IMR-90 (cell line): Measurements from ENCODE around the gene PODXL2. TPM values are rescaled to one million over a fixed set of nuclear protein-coding genes. Genes with fewer than 3 reads are reported as not detected.

Experiments
- ATAC-seq: fragments of 200-7000 bp; cut with Tn5 transposase; 2 replicates; pipeline ENCODE4 v1.9.1; 2020; ENCODE audit warnings: low read depth, mild to moderate bottlenecking, moderate library complexity
- BruUV-seq: library from RNA; stranded (reverse); fragments of 400-500 nt; replicated peaks from 2 replicates; lab custom pipeline; 2021; lab: Mats Ljungman, UMichigan
- CTCF ChIA-PET: fragments of 300-600 bp; formaldehyde crosslinking; extraction: SDS; loops from one replicate; lab custom pipeline; 2021; ENCODE audit warnings: antibody characterized with exemption; lab: Yijun Ruan, JAX
- POLR2A ChIA-PET: fragments of 300-600 bp; sonication (Branson Sonifier 250); formaldehyde crosslinking; loops from one replicate; lab custom pipeline; 2022; ENCODE audit warnings: antibody characterized with exemption; ENCODE audit not compliant: unreplicated experiment; lab: Charles Lee
- DNase-seq: peaks from one replicate; pipeline ENCODE4 v3.0.0; 2013
- H2AFZ ChIP-seq: replicated peaks from 2 replicates; pipeline ENCODE3; 2013; ENCODE audit warnings: low read length, mild to moderate bottlenecking; ENCODE audit not compliant: poor library complexity
- H2AK5ac ChIP-seq: 2 replicates; pipeline ENCODE4 v1.6.1; 2013; ENCODE audit warnings: low read depth, low read length, inconsistent platforms
- H2AK9ac ChIP-seq: replicated peaks from 2 replicates; pipeline ENCODE3; 2013; ENCODE audit warnings: mild to moderate bottlenecking, low read depth, low read length, moderate library complexity; ENCODE audit not compliant: poor library complexity
- H2BK120ac ChIP-seq: 2 replicates; pipeline ENCODE4 v1.6.1; 2013; ENCODE audit warnings: low read depth, low read length, inconsistent platforms
- H2BK15ac ChIP-seq: 3 replicates; pipeline ENCODE4 v1.6.1; 2013; ENCODE audit warnings: low read depth, low read length, inconsistent platforms
- H2BK20ac ChIP-seq: 2 replicates; pipeline ENCODE4 v1.6.1; 2013; ENCODE audit warnings: low read depth, mild to moderate bottlenecking, inconsistent platforms, low read length, moderate library complexity
- H2BK5ac ChIP-seq: 2 replicates; pipeline ENCODE4 v1.6.1; 2013; ENCODE audit warnings: mild to moderate bottlenecking, low read depth, low read length, inconsistent platforms; ENCODE audit not compliant: poor library complexity, severe bottlenecking
- H3K14ac ChIP-seq: replicated peaks from 2 replicates; pipeline ENCODE4 v1.6.1; 2013; ENCODE audit warnings: low read depth, low read length, inconsistent platforms
- H3K18ac ChIP-seq: 2 replicates; pipeline ENCODE4 v1.6.1; 2013; ENCODE audit warnings: low read depth, low read length, control low read depth
- H3K23ac ChIP-seq: 2 replicates; pipeline ENCODE4 v1.6.1; 2013; ENCODE audit warnings: low read depth, low read length, inconsistent platforms
- H3K27ac ChIP-seq: 2 replicates; pipeline ENCODE4 v1.5.1; 2013; ENCODE audit warnings: mild to moderate bottlenecking, control low read depth, low read length; ENCODE audit not compliant: insufficient read depth
- H3K27me3 ChIP-seq: 2 replicates; pipeline ENCODE4 v1.6.1; 2013; ENCODE audit warnings: low read length; ENCODE audit not compliant: control insufficient read depth, insufficient read depth
- H3K36me3 ChIP-seq: 2 replicates; pipeline ENCODE4 v1.6.1; 2013; ENCODE audit warnings: low read length, mixed read lengths; ENCODE audit not compliant: control insufficient read depth, insufficient read depth
- H3K4ac ChIP-seq: 2 replicates; pipeline ENCODE4 v1.6.1; 2013; ENCODE audit warnings: low read depth, low read length, inconsistent platforms
- H3K4me1 ChIP-seq: 2 replicates; pipeline ENCODE4 v1.6.1; 2013; ENCODE audit warnings: low read length, mixed read lengths; ENCODE audit not compliant: control insufficient read depth, insufficient read depth
- H3K4me2 ChIP-seq: 2 replicates; pipeline ENCODE4 v1.6.1; 2013; ENCODE audit warnings: low read depth, mild to moderate bottlenecking, control low read depth, low read length, moderate library complexity
- H3K4me3 ChIP-seq: 2 replicates; pipeline ENCODE4 v1.5.1; 2013; ENCODE audit warnings: low read depth, mild to moderate bottlenecking, control low read depth, low read length, moderate library complexity; ENCODE audit not compliant: insufficient read depth
- H3K56ac ChIP-seq: 2 replicates; pipeline ENCODE4 v1.6.1; 2013; ENCODE audit warnings: low read length, inconsistent platforms; ENCODE audit not compliant: insufficient read depth; ENCODE audit errors: extremely low read depth
- H3K79me1 ChIP-seq, 2 experiments: 2 replicates each; pipeline ENCODE4 v1.6.1; 2013; ENCODE audit warnings: low read length in 2 of 2, inconsistent platforms in 1 of 2, low read depth in 1 of 2
- H3K9ac ChIP-seq: 2 replicates; pipeline ENCODE4 v1.6.1; 2013; ENCODE audit warnings: low read depth, low read length, control low read depth
- H3K9me1 ChIP-seq: 2 replicates; pipeline ENCODE4 v1.6.1; 2013; ENCODE audit warnings: low read length, inconsistent platforms; ENCODE audit not compliant: insufficient read depth
- H3K9me3 ChIP-seq: 2 replicates; pipeline ENCODE4 v1.6.1; 2013; ENCODE audit warnings: low read length; ENCODE audit not compliant: control insufficient read depth, insufficient read depth
- H4K20me1 ChIP-seq: 2 replicates; pipeline ENCODE4 v1.6.1; 2013; ENCODE audit warnings: low read length, inconsistent platforms; ENCODE audit not compliant: insufficient read depth
- H4K5ac ChIP-seq: 2 replicates; pipeline ENCODE4 v1.6.1; 2013; ENCODE audit warnings: mild to moderate bottlenecking, low read depth, low read length, control low read depth
- H4K8ac ChIP-seq, 2 experiments: 2 replicates each; pipeline ENCODE4 v1.6.1; 2013; ENCODE audit warnings: low read depth in 2 of 2, low read length in 2 of 2, control low read depth in 1 of 2, inconsistent platforms in 1 of 2
- H4K91ac ChIP-seq: 2 replicates; pipeline ENCODE4 v1.6.1; 2013; ENCODE audit warnings: low read depth, low read length, inconsistent platforms; ENCODE audit not compliant: insufficient read depth
- BHLHE40 ChIP-seq: fragments of 150-350 bp; IDR thresholded peaks from 2 replicates; pipeline ENCODE4 v1.6.1; 2016; ENCODE audit warnings: mild to moderate bottlenecking, low read depth, low read length
- CEBPB ChIP-seq: IDR thresholded peaks from 2 replicates; pipeline ENCODE4 v1.6.1; 2012; ENCODE audit warnings: low read depth, low read length, improper control_type of control experiment
- CHD1 ChIP-seq: IDR thresholded peaks from 2 replicates; pipeline ENCODE4 v1.6.1; 2012; ENCODE audit warnings: low read depth, low read length, improper control_type of control experiment
- FOS ChIP-seq: fragments of 150-350 bp; IDR thresholded peaks from 2 replicates; pipeline ENCODE4 v1.6.1; 2016; ENCODE audit warnings: low read depth, low read length
- MAFK ChIP-seq: IDR thresholded peaks from 2 replicates; pipeline ENCODE4 v1.6.1; 2012; ENCODE audit warnings: low read depth, low read length, improper control_type of control experiment
- MAZ ChIP-seq: IDR thresholded peaks from 2 replicates; pipeline ENCODE4 v1.6.1; 2012; ENCODE audit warnings: low read depth, mild to moderate bottlenecking, low read length, improper control_type of control experiment, moderate library complexity, borderline replicate concordance
- MXI1 ChIP-seq: IDR thresholded peaks from 2 replicates; pipeline ENCODE4 v1.6.1; 2012; ENCODE audit warnings: low read depth, mild to moderate bottlenecking, low read length, moderate library complexity, borderline replicate concordance
- NFE2L2 ChIP-seq: fragments of 150-350 bp; IDR thresholded peaks from 2 replicates; pipeline ENCODE4 v1.6.1; 2016; ENCODE audit warnings: low read depth, mild to moderate bottlenecking, low read length
- RAD21 ChIP-seq: IDR thresholded peaks from 2 replicates; pipeline ENCODE4 v1.6.1; 2012; ENCODE audit warnings: low read length, improper control_type of control experiment
- RFX5 ChIP-seq: IDR thresholded peaks from 2 replicates; pipeline ENCODE4 v1.8.0; 2012; ENCODE audit warnings: low read depth, mild to moderate bottlenecking, low read length, moderate library complexity
- WGBS, 2 experiments: methylation state at CpG; one replicate each; pipeline versions ENCODE4 v1.1.5 to v1.1.7; 2013; ENCODE audit warnings: missing lambda C conversion rate in 2 of 2; ENCODE audit not compliant: insufficient read length in 1 of 2; ENCODE audit errors: extremely low coverage in 2 of 2; 5-methylcytosine and 5-hydroxymethylcytosine counted together
- dilution Hi-C: fragments of 300-500 bp; cut with HindIII; formaldehyde crosslinking; loops from one replicate; pipeline ENCODE4 v1.14.3; 2018; ENCODE audit warnings: low sequenced_read_pairs; ENCODE audit not compliant: unreplicated experiment
- in situ Hi-C: fragments of 300-500 bp; cut with MboI; formaldehyde crosslinking; loops from 3 replicates; pipeline ENCODE4 v1.14.3; 2019; ENCODE audit warnings: low sequenced_read_pairs, inconsistent platforms, mixed read lengths
- intact Hi-C: fragments of 100-400 bp; cut with micrococcal nuclease; formaldehyde crosslinking; loops from 2 replicates; pipeline ENCODE4 v1.10.0; 2022
- polyA plus RNA-seq, 3 experiments: library from polyadenylated mRNA; depleted of rRNA; stranded (reverse); fragments of >200 nt; gene quantifications; 2 replicates each; pipeline ENCODE4 v1.2.3, GENCODE V29; 2012; ENCODE audit warnings: low replicate concordance in 1 of 3
- total RNA-seq: library from RNA; depleted of rRNA; stranded (reverse); fragments of >200 nt; gene quantifications from 2 replicates; pipeline ENCODE4 v1.2.3, GENCODE V29; 2012
- TF ChIP-seq, protein P1 (sequence below): fragments of 150-350 bp; IDR thresholded peaks from 2 replicates; pipeline ENCODE4 v1.6.1; 2016; ENCODE audit warnings: low read depth, mild to moderate bottlenecking, low read length, moderate library complexity, borderline replicate concordance
- TF ChIP-seq, protein P2 (sequence below): fragments of 150-350 bp; IDR thresholded peaks from 2 replicates; pipeline ENCODE4 v1.6.1; 2017; ENCODE audit warnings: mild to moderate bottlenecking, antibody characterized with exemption, low read length, low read depth

PODXL2 gene
- total and polyA plus RNA-seq, 2 of the 4 experiments (the other 2 are of a cell fraction), result 1.6 to 5.4 TPM

GRCh38 chr3:127660621-127661251, 31.8 kb downstream of the PODXL2 start:
- H4K5ac ChIP-seq, result no peak overlapping the region
- H3K27me3 ChIP-seq, result peaks cover 3% of the 10 kb centered on the region; the same call in 1 of the 2 replicates
- no peak overlapping the region for H3K27ac ChIP-seq
- no peak overlapping the region for H3K56ac ChIP-seq
- no peak overlapping the region for H3K4me2 ChIP-seq
- H4K20me1 ChIP-seq, result no peaks in the 10 kb centered on the region; the same call in 1 of the 2 replicates
- H3K18ac ChIP-seq, result no peak overlapping the region
- 100% methylated on average over 1 of the region's 10 CpGs; no CpG with 5 or more reads in 1 of the 2 experiments for WGBS, 2 experiments
- H3K23ac ChIP-seq, result no peak overlapping the region; the same call in 1 of the 2 replicates
- no peak overlapping the region for H3K4me3 ChIP-seq
- intact Hi-C loops (loop anchor here (1.0 kb wide), 1 partner anchor 12 kb away; the partner anchor contains the start of gene ABTB1), dilution Hi-C loops (no loop called here), in situ Hi-C loops (no loop called here)
- H3K9ac ChIP-seq, result no peak overlapping the region
- no peaks in the 10 kb centered on the region for H3K9me3 ChIP-seq
- no peak overlapping the region for H2BK15ac ChIP-seq
- no TSS peak for BruUV-seq
- no peak for ATAC-seq
- DNase-seq, result no peak
- no peak overlapping the region for H4K8ac ChIP-seq
- no peak overlapping the region for H3K14ac ChIP-seq
- no peaks in the 10 kb centered on the region; the same call in 1 of the 2 replicates for H3K9me1 ChIP-seq
- peaks cover 5% of the 10 kb centered on the region; the same call in 1 of the 2 replicates for H3K4me1 ChIP-seq
- H2AFZ ChIP-seq, result no peak overlapping the region
- no peak overlapping the region for H2BK5ac ChIP-seq
- H3K4ac ChIP-seq, result no peak overlapping the region
- H2BK20ac ChIP-seq, result no peak overlapping the region
- POLR2A ChIA-PET, result interaction anchor here (0.5 kb wide), 1 partner anchor 21 kb away, joined by 4 read pairs; no protein-coding TSS in a partner anchor
- H2BK120ac ChIP-seq, result no peak overlapping the region
- no peak overlapping the region for H2AK9ac ChIP-seq
- H3K36me3 ChIP-seq, result no peaks in the 10 kb centered on the region
- CTCF ChIA-PET, result no interaction called here
- H4K91ac ChIP-seq, result no peak overlapping the region
- no peaks in the 10 kb centered on the region for H3K79me1 ChIP-seq
- H2AK5ac ChIP-seq, result no peak overlapping the region
- TF ChIP-seq, protein P1, sequence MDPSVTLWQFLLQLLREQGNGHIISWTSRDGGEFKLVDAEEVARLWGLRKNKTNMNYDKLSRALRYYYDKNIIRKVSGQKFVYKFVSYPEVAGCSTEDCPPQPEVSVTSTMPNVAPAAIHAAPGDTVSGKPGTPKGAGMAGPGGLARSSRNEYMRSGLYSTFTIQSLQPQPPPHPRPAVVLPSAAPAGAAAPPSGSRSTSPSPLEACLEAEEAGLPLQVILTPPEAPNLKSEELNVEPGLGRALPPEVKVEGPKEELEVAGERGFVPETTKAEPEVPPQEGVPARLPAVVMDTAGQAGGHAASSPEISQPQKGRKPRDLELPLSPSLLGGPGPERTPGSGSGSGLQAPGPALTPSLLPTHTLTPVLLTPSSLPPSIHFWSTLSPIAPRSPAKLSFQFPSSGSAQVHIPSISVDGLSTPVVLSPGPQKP, result no peak
- TF ChIP-seq, protein P2, sequence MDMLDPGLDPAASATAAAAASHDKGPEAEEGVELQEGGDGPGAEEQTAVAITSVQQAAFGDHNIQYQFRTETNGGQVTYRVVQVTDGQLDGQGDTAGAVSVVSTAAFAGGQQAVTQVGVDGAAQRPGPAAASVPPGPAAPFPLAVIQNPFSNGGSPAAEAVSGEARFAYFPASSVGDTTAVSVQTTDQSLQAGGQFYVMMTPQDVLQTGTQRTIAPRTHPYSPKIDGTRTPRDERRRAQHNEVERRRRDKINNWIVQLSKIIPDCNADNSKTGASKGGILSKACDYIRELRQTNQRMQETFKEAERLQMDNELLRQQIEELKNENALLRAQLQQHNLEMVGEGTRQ, result no peak
- TF ChIP-seq NFE2L2, result no peak
- no peak for TF ChIP-seq MAFK
- no peak for TF ChIP-seq FOS
- no peak for TF ChIP-seq MXI1
- TF ChIP-seq BHLHE40, result no peak
- TF ChIP-seq RFX5, result no peak
- TF ChIP-seq MAZ, result no peak
- TF ChIP-seq CEBPB, result no peak
- no peak for TF ChIP-seq RAD21
- no peak for TF ChIP-seq CHD1
